WTC11 (cell line): Measurements from ENCODE around the gene PDK2. TPM values are rescaled to one million over a fixed set of nuclear protein-coding genes. Genes with fewer than 3 reads are reported as not detected.

ENCODE experiments used
- ATAC-seq: fragments of 200-7000 bp; cut with Tn5 transposase; 2 replicates; pipeline ENCODE4 v1.10.0; 2021; ENCODE audit warnings: mild to moderate bottlenecking, moderate library complexity
- CTCF ChIA-PET: fragments of 300-600 bp; sonication (Branson Sonifier 250); formaldehyde crosslinking; loops from one replicate; lab custom pipeline; 2021; ENCODE audit warnings: antibody characterized with exemption; lab: Charles Lee
- POLR2A ChIA-PET: fragments of 350-600 bp; sonication (Branson Sonifier 250); formaldehyde crosslinking; loops from one replicate; lab custom pipeline; 2021; ENCODE audit warnings: antibody characterized with exemption; lab: Charles Lee
- DNase-seq: peaks from one replicate; pipeline ENCODE4 v3.0.0; 2021; ENCODE audit warnings: low spot score
- H3K27ac Mint-ChIP-seq: 2 replicates; pipeline ENCODE4 v1.8.0; 2021; ENCODE audit warnings: mixed read lengths
- H3K27me3 Mint-ChIP-seq: 2 replicates; pipeline ENCODE4 v1.8.0; 2021; ENCODE audit warnings: low read depth, mild to moderate bottlenecking, moderate library complexity, mixed read lengths
- H3K36me3 Mint-ChIP-seq: 2 replicates; pipeline ENCODE4 v1.8.0; 2021; ENCODE audit warnings: mixed read lengths
- H3K4me1 Mint-ChIP-seq: 2 replicates; pipeline ENCODE4 v1.8.0; 2022; ENCODE audit warnings: mixed read lengths
- H3K4me3 Mint-ChIP-seq: 2 replicates; pipeline ENCODE4 v1.8.0; 2021; ENCODE audit warnings: mild to moderate bottlenecking, moderate library complexity, mixed read lengths
- H3K9me3 Mint-ChIP-seq: 2 replicates; pipeline ENCODE4 v1.8.0; 2021; ENCODE audit warnings: mixed read lengths
- ETV6 ChIP-seq: sonication (generic); formaldehyde crosslinking; IDR thresholded peaks from 2 replicates; pipeline ENCODE4 v1.8.1; 2022; ENCODE audit warnings: mild to moderate bottlenecking, missing genetic modification reagents
- FOXJ3 ChIP-seq: sonication (generic); formaldehyde crosslinking; IDR thresholded peaks from 2 replicates; pipeline ENCODE4 v1.9.0; 2021; ENCODE audit warnings: missing genetic modification reagents, mild to moderate bottlenecking, borderline replicate concordance
- FOXP1 ChIP-seq: sonication (generic); formaldehyde crosslinking; IDR thresholded peaks from 2 replicates; pipeline ENCODE4 v1.8.0; 2022; ENCODE audit warnings: missing genetic modification reagents, mild to moderate bottlenecking, moderate library complexity, borderline replicate concordance
- NFATC4 ChIP-seq: fragments of 250-450 bp; sonication (Bioruptor Pico); IDR thresholded peaks from 2 replicates; pipeline ENCODE4 v1.9.0; 2021; ENCODE audit warnings: mild to moderate bottlenecking
- NFYB ChIP-seq: sonication (generic); formaldehyde crosslinking; conservative IDR thresholded peaks from 2 replicates; pipeline ENCODE4 v1.8.0; 2022; ENCODE audit warnings: low read depth, missing genetic modification reagents
- PRRX2 ChIP-seq: fragments of 250-450 bp; sonication (Bioruptor Pico); IDR thresholded peaks from 2 replicates; pipeline ENCODE4 v1.8.0; 2021; ENCODE audit warnings: mild to moderate bottlenecking
- RELA ChIP-seq: sonication (generic); formaldehyde crosslinking; IDR thresholded peaks from 2 replicates; pipeline ENCODE4 v1.8.1; 2022; ENCODE audit warnings: missing genetic modification reagents, mild to moderate bottlenecking, borderline replicate concordance
- SP1 ChIP-seq: sonication (generic); formaldehyde crosslinking; conservative IDR thresholded peaks from 2 replicates; pipeline ENCODE4 v1.8.1; 2022; ENCODE audit warnings: missing genetic modification reagents
- TP53 ChIP-seq: sonication (generic); formaldehyde crosslinking; IDR thresholded peaks from 2 replicates; pipeline ENCODE4 v1.8.1; 2023; ENCODE audit warnings: mild to moderate bottlenecking, missing genetic modification reagents
- ZNF263 ChIP-seq: sonication (generic); formaldehyde crosslinking; IDR thresholded peaks from 2 replicates; pipeline ENCODE4 v1.8.1; 2022; ENCODE audit warnings: low read depth, mild to moderate bottlenecking, moderate library complexity, missing genetic modification reagents
- ZNF416 ChIP-seq: fragments of 250-450 bp; sonication (Bioruptor Pico); IDR thresholded peaks from 2 replicates; pipeline ENCODE4 v1.9.0; 2021; ENCODE audit warnings: mild to moderate bottlenecking, inconsistent platforms
- ZNF423 ChIP-seq: fragments of 250-450 bp; sonication (Bioruptor Pico); IDR thresholded peaks from 2 replicates; pipeline ENCODE4 v2.1.2; 2022; ENCODE audit warnings: mild to moderate bottlenecking, moderate library complexity
- total RNA-seq: library from RNA; stranded (reverse); gene quantifications from 3 replicates; pipeline ENCODE4 v1.2.3, GENCODE V29; 2021
- TF ChIP-seq, protein P1 (sequence below): fragments of 250-450 bp; sonication (Bioruptor Pico); IDR thresholded peaks from 2 replicates; pipeline ENCODE4 v1.9.0; 2021; ENCODE audit warnings: mild to moderate bottlenecking
- TF ChIP-seq, protein P2 (sequence below): sonication (generic); formaldehyde crosslinking; IDR thresholded peaks from 2 replicates; pipeline ENCODE4 v1.8.1; 2022; ENCODE audit warnings: missing genetic modification reagents, borderline replicate concordance
- TF ChIP-seq, protein P3 (sequence below): sonication (generic); formaldehyde crosslinking; IDR thresholded peaks from 2 replicates; pipeline ENCODE4 v1.8.0; 2022; ENCODE audit warnings: missing genetic modification reagents
- TF ChIP-seq, protein P4 (sequence below): fragments of 250-450 bp; sonication (Bioruptor Pico); IDR thresholded peaks from 2 replicates; pipeline ENCODE4 v2.1.2; 2022; ENCODE audit warnings: mild to moderate bottlenecking, moderate library complexity

PDK2 gene
- total RNA-seq, 1 experiment from 2014 or later, result 16.6 TPM

DNA sequence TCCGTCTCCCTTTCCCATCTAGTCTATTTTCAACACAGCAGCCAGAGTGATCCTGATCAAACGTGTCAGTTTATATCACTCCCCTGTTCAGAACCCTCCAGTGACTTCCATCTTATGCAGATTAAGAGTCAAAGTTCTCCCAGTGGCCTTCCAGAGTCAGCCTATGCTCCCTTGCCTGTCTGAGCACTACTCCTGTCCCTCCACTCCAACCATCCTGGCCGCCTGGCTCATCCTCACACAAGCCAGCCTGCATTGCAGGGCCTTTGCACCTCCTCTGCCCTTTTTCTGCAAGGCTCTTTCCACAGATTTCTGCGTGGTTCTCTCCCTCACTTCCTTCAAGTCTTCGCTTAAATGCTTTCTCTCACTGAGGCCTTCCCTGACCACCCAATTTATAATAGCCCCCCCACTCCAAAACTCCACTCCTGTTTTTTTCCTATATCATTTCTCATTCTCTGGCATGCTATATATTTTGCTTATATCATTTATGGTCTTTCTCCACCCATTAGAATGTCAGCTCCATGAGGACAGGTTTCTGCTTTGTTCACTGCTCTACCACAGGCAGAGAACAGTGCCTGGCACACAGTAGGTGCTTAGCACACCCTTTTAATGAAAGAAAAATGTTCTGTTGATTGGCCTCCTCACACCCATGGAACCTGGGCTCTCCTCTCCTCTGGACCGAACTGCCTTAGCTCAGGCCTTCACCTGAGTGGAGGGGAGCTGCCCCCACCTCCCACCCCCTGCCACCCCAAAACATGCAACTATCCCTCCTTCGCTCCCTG is 25.5 kb downstream of the PDK2 start (continued):
- TF ChIP-seq, protein P1, sequence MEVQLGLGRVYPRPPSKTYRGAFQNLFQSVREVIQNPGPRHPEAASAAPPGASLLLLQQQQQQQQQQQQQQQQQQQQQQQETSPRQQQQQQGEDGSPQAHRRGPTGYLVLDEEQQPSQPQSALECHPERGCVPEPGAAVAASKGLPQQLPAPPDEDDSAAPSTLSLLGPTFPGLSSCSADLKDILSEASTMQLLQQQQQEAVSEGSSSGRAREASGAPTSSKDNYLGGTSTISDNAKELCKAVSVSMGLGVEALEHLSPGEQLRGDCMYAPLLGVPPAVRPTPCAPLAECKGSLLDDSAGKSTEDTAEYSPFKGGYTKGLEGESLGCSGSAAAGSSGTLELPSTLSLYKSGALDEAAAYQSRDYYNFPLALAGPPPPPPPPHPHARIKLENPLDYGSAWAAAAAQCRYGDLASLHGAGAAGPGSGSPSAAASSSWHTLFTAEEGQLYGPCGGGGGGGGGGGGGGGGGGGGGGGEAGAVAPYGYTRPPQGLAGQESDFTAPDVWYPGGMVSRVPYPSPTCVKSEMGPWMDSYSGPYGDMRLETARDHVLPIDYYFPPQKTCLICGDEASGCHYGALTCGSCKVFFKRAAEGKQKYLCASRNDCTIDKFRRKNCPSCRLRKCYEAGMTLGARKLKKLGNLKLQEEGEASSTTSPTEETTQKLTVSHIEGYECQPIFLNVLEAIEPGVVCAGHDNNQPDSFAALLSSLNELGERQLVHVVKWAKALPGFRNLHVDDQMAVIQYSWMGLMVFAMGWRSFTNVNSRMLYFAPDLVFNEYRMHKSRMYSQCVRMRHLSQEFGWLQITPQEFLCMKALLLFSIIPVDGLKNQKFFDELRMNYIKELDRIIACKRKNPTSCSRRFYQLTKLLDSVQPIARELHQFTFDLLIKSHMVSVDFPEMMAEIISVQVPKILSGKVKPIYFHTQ, result no peak
- TF ChIP-seq ZNF416 (no peak), NFYB (CRISPR knock-in tag) (no peak)

DNA sequence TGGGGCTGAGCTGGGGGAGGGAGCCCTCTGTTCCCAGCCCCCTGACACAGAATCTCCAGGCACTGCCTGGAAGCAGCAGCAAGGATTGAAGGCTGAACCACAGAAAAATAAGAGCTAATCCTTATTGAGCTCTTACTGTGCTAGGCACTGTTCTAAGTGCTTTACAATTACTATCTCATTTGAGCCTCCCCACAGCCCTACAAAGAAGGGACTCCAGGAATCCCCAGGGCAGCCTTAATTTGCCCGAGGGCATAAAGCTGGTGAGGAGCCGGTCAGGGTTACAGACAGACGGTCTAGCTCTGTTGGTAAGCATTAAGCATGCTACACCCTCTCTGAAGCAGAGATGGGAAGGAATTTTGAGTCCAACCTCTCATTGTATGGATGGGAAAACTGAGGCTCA is 27.8 kb downstream of the PDK2 start:
- CTCF ChIA-PET, result interaction anchor here (0.7 to 2.6 kb wide), 16 partner anchors 8 to 239 kb away, joined by 3 to 27 read pairs (median 8); partner anchors contain the start of genes PDK2 and PPP1R9B
- POLR2A ChIA-PET, result no interaction called here
- no peaks in the 10 kb centered on the region for H3K9me3 Mint-ChIP-seq
- no peak for DNase-seq
- TF ChIP-seq, protein P2, sequence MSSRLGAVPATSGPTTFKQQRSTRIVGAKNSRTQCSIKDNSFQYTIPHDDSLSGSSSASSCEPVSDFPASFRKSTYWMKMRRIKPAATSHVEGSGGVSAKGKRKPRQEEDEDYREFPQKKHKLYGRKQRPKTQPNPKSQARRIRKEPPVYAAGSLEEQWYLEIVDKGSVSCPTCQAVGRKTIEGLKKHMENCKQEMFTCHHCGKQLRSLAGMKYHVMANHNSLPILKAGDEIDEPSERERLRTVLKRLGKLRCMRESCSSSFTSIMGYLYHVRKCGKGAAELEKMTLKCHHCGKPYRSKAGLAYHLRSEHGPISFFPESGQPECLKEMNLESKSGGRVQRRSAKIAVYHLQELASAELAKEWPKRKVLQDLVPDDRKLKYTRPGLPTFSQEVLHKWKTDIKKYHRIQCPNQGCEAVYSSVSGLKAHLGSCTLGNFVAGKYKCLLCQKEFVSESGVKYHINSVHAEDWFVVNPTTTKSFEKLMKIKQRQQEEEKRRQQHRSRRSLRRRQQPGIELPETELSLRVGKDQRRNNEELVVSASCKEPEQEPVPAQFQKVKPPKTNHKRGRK (CRISPR knock-in tag), result no peak
- TF ChIP-seq PRRX2, result no peak
- TF ChIP-seq, protein P3, sequence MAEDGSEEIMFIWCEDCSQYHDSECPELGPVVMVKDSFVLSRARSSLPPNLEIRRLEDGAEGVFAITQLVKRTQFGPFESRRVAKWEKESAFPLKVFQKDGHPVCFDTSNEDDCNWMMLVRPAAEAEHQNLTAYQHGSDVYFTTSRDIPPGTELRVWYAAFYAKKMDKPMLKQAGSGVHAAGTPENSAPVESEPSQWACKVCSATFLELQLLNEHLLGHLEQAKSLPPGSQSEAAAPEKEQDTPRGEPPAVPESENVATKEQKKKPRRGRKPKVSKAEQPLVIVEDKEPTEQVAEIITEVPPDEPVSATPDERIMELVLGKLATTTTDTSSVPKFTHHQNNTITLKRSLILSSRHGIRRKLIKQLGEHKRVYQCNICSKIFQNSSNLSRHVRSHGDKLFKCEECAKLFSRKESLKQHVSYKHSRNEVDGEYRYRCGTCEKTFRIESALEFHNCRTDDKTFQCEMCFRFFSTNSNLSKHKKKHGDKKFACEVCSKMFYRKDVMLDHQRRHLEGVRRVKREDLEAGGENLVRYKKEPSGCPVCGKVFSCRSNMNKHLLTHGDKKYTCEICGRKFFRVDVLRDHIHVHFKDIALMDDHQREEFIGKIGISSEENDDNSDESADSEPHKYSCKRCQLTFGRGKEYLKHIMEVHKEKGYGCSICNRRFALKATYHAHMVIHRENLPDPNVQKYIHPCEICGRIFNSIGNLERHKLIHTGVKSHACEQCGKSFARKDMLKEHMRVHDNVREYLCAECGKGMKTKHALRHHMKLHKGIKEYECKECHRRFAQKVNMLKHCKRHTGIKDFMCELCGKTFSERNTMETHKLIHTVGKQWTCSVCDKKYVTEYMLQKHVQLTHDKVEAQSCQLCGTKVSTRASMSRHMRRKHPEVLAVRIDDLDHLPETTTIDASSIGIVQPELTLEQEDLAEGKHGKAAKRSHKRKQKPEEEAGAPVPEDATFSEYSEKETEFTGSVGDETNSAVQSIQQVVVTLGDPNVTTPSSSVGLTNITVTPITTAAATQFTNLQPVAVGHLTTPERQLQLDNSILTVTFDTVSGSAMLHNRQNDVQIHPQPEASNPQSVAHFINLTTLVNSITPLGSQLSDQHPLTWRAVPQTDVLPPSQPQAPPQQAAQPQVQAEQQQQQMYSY (CRISPR knock-in tag), result no peak
- TF ChIP-seq FOXJ3 (CRISPR knock-in tag), result no peak
- TF ChIP-seq TP53 (CRISPR knock-in tag), result no peak
- no peak for TF ChIP-seq RELA (CRISPR knock-in tag)
- peaks cover 30% of the 10 kb centered on the region for H3K4me1 Mint-ChIP-seq
- H3K4me3 Mint-ChIP-seq, result no peak overlapping the region
- no peak overlapping the region for H3K27ac Mint-ChIP-seq
- no peak; the same call in 1 of the 2 replicates for ATAC-seq
- H3K27me3 Mint-ChIP-seq, result peaks cover 43% of the 10 kb centered on the region
- no peaks in the 10 kb centered on the region for H3K36me3 Mint-ChIP-seq

DNA sequence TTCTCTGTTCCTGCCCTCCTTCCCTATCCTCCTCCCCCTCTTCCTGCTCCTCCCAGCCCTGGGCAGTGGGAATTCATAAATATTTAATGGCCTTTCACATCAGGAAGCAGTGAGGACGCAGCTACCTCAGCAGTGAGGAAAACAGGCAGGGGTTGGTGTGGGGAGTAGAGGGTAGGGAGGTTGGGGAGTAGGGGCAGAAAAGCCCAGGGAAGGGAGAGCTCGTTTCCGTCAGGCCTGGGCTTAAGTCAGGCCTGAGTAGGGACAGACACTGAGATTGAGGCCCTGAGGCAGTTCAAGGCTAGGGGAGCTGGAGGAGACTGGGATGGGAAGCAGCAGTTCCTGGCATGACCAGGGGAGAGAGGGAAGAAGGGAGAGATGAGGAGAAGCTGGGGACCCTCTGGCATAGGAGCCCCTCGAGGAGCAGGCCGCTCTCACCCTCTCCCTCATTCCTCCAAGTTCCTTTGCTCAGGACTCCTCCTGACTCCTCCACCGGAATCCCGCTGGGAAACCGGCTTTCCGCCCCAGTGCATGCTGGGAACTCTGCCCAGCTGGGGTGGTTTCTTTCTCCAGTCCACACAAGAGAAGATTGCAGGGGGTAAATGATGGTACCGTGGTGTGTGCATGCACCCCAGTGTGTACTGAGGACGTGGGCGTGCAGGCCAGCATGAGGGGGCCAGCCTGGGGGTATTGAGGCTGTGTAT is 28.6 kb downstream of the PDK2 start:
- Mint-ChIP-seq H3K36me3 (no peaks in the 10 kb centered on the region), H3K4me3 (peak overlapping the region; percentile 11; the same call in 1 of the 2 replicates), H3K27me3 (peaks cover 38% of the 10 kb centered on the region), H3K4me1 (peaks cover 39% of the 10 kb centered on the region), H3K27ac (peak overlapping the region; percentile 66), H3K9me3 (no peaks in the 10 kb centered on the region)
- TF ChIP-seq NFATC4 (CRISPR knock-in tag) (no peak), ETV6 (0 out of 2 replicates have a peak, but pooled peaks have one; percentile 23), SP1 (CRISPR knock-in tag) (0 out of 2 replicates have a peak, but pooled peaks have one; percentile 31), TP53 (CRISPR knock-in tag) (peak; percentile 33; the same call in 1 of the 2 replicates), ZNF263 (CRISPR knock-in tag) (peak; percentile 80), ZNF423 (CRISPR knock-in tag) (peak; percentile 54), FOXP1 (0 out of 2 replicates have a peak, but pooled peaks have one; percentile 15)
- TF ChIP-seq, protein P4, sequence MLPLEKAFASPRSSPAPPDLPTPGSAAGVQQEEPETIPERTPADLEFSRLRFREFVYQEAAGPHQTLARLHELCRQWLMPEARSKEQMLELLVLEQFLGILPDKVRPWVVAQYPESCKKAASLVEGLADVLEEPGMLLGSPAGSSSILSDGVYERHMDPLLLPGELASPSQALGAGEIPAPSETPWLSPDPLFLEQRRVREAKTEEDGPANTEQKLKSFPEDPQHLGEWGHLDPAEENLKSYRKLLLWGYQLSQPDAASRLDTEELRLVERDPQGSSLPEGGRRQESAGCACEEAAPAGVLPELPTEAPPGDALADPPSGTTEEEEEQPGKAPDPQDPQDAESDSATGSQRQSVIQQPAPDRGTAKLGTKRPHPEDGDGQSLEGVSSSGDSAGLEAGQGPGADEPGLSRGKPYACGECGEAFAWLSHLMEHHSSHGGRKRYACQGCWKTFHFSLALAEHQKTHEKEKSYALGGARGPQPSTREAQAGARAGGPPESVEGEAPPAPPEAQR (CRISPR knock-in tag), result no peak
- no peak for DNase-seq
- peak; percentile 70 for ATAC-seq
- CTCF ChIA-PET, result interaction anchor here (0.6 to 2.6 kb wide), 20 partner anchors 9 to 238 kb away, joined by 3 to 27 read pairs (median 6); partner anchors contain the start of genes PDK2, PPP1R9B and SGCA
- POLR2A ChIA-PET, result interaction anchor here (0.7 kb wide), 2 partner anchors 36 to 249 kb away, joined by 3 read pairs; no protein-coding TSS in a partner anchor
